ENCODE data around the gene TENM4. TPM values are rescaled to one million over a fixed set of nuclear protein-coding genes. Genes with fewer than 3 reads are reported as not detected.

TENM4 gene
- total and polyA plus RNA-seq, 10 of the 15 experiments (the other 5 are each of a cell fraction or from before 2014, with no cell fraction given), result 0.03 to 0.12 (median 0.06) TPM; not detected in 7

DNA sequence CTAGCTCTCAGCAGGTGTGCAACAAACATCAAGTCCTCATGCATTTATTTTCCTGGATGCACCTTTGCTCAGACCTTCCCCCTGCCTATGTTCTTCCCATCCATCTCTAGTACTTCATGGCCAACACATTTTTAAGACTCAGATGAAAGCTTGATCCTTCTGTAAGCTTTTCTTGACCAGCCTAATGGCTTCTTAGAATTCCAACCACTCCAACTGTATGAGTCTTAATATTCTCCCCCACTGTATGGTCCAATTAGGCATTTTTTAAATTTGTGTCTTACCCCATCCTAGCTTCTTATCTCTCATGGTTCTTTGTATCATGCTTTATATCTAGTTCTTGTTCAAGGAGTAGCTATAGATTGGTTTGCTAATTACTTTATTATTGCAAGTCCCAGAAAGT is 44.8 kb downstream of the TENM4 start:
- Histone ChIP-seq H3K27me3 (replicated peaks in 1 of 2; ENCODE audit: control insufficient read depth in 2 of 2, insufficient read depth in 2 of 2, low read length in 1 of 2) (0 out of 4 replicates have a peak, but pooled peaks cover 0 to 2% of the 10 kb centered on the region in 2 experiments), H3K4me2 (ENCODE audit: control insufficient read depth, insufficient read depth) (no peak overlapping the region), H2AFZ (ENCODE audit: control insufficient read depth, low read depth, low read length) (no peak overlapping the region), H3K79me2 (ENCODE audit: control insufficient read depth, insufficient read depth, low read length) (no peaks in the 10 kb centered on the region), H3K9me3 (replicated peaks; ENCODE audit: control insufficient read depth, insufficient read depth, low read length) (no peaks in the 10 kb centered on the region), H3K9ac (ENCODE audit: control insufficient read depth, insufficient read depth, low read length) (no peak overlapping the region), H3K4me1 (ENCODE audit: control insufficient read depth, insufficient read depth, low read length) (no peaks in the 10 kb centered on the region), H3K36me3 (ENCODE audit: control insufficient read depth in 2 of 2, insufficient read depth in 2 of 2, low read length in 1 of 2) (no peaks in the 10 kb centered on the region), H4K20me1 (ENCODE audit: control insufficient read depth, insufficient read depth) (no peaks in the 10 kb centered on the region), H3K4me3 (no peak overlapping the region), H3K27ac (ENCODE audit: control insufficient read depth, insufficient read depth) (no peak overlapping the region)
- FAIRE-seq (no peak), DNase-seq (ENCODE audit: low read depth, low spot score) (no peak), ATAC-seq (no peak)
- ChIA-PET POLR2A (no interaction called here), CTCF (interaction anchor here (2.0 kb wide), 1 partner anchor 48 kb away, joined by 4 read pairs; no protein-coding TSS in a partner anchor), RAD21 (ENCODE audit: unreplicated experiment) (interaction anchor here (1.0 kb wide), 1 partner anchor 98 kb away, joined by 3 read pairs; no protein-coding TSS in a partner anchor), SMC1A (ENCODE audit: uncharacterized antibody, unreplicated experiment) (interaction anchor here (0.8 to 1.5 kb wide), 8 partner anchors 8 to 296 kb away, joined by 3 to 4 read pairs (median 4); no protein-coding TSS in a partner anchor)
- in situ Hi-C loops (cut with MboI), result no loop called here
- TF ChIP-seq GATAD2B (conservative IDR thresholded peaks at IDR 0.05; ENCODE audit: low read depth) (no peak), STAT1 (conservative IDR thresholded peaks at IDR 0.05) (no peak)
- BruUV-seq (replicated peaks), result no TSS peak
- intact Hi-C loops (cut with micrococcal nuclease; ENCODE audit: unreplicated experiment), result no loop called here

DNA sequence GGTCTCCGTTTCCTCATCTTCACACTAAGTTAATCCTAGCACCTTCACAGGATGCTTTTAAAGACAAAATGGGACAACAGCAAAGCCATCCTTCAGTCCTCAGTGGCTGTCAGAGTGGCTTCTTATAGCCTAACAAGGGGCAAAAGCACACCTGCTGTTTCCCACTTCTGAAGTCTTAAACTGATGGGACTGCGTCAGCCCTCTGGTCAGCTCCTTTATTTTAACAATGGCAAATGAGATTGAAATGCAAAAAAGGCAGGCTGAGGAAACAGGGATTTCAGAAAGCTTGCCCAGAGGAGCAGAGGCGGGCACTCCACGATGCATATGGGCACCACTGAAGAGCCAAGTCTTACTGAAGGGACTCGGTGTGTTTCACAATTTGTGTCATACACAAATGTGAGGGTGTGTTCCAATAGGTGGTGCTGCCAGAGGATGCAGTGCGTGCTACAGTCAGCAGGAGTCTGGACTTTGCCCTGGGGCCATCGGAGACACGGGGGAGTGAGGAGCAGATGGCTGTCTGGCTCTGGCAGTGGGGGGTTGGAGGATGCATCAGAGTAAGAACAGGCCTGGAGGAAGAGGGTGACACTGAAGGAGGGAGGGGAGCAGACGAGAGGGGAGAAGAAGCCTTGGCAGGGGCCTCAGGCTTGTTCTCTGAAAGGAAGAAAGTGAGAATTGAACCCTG is 47.3 kb downstream of the TENM4 start:
- POLR2A ChIA-PET, result no interaction called here
- 26% methylated on average over 8 of the region's 9 CpGs for WGBS (ENCODE audit: insufficient coverage, insufficient replicate concordance, low lambda C conversion rate, missing lambda C conversion rate)
- SMC1A ChIA-PET (ENCODE audit: uncharacterized antibody, unreplicated experiment), result interaction anchor here (1.0 to 1.5 kb wide), 6 partner anchors 8 to 99 kb away, joined by 3 to 5 read pairs (median 3); no protein-coding TSS in a partner anchor
- no peaks in the 10 kb centered on the region for H3K36me3 ChIP-seq (ENCODE audit: control insufficient read depth in 2 of 2, insufficient read depth in 2 of 2, low read length in 1 of 2)
- H3K79me2 ChIP-seq (ENCODE audit: control insufficient read depth, insufficient read depth, low read length), result no peaks in the 10 kb centered on the region
- 0 out of 4 replicates have a peak, but pooled peaks cover 0 to 2% of the 10 kb centered on the region in 2 experiments for H3K27me3 ChIP-seq (replicated peaks in 1 of 2; ENCODE audit: control insufficient read depth in 2 of 2, insufficient read depth in 2 of 2, low read length in 1 of 2)
- FAIRE-seq (no peak), ATAC-seq (peak; percentile 47), DNase-seq (ENCODE audit: low read depth, low spot score) (no peak)
- H4K20me1 ChIP-seq (ENCODE audit: control insufficient read depth, insufficient read depth), result no peaks in the 10 kb centered on the region
- H3K9ac ChIP-seq (ENCODE audit: control insufficient read depth, insufficient read depth, low read length), result no peak overlapping the region
- RAD21 ChIA-PET (ENCODE audit: unreplicated experiment), result interaction anchor here (1.1 kb wide), 1 partner anchor 16 kb away, joined by 3 read pairs; no protein-coding TSS in a partner anchor
- BruUV-seq (replicated peaks), result no TSS peak
- H3K4me1 ChIP-seq (ENCODE audit: control insufficient read depth, insufficient read depth, low read length), result no peaks in the 10 kb centered on the region
- H3K9me3 ChIP-seq (replicated peaks; ENCODE audit: control insufficient read depth, insufficient read depth, low read length), result no peaks in the 10 kb centered on the region
- no peak overlapping the region for H3K4me3 ChIP-seq
- in situ Hi-C loops (cut with MboI), result no loop called here
- intact Hi-C loops (cut with micrococcal nuclease; ENCODE audit: unreplicated experiment), result no loop called here
- H2AFZ ChIP-seq (ENCODE audit: control insufficient read depth, low read depth, low read length), result no peak overlapping the region
- no peak overlapping the region for H3K27ac ChIP-seq (ENCODE audit: control insufficient read depth, insufficient read depth)
- CTCF ChIA-PET, result interaction anchor here (1.4 to 4.3 kb wide), 2 partner anchors 8 to 101 kb away, joined by 4 to 30 read pairs; no protein-coding TSS in a partner anchor
- TF ChIP-seq IKZF1 (conservative IDR thresholded peaks at IDR 0.05) (peak; percentile 43; the same call in 1 of the 2 replicates), BHLHE40 (IDR thresholded peaks at IDR 0.05; ENCODE audit: borderline replicate concordance in 1 of 2, low read depth in 2 of 2, low read length in 1 of 2) (peak in 1 of 2 experiments; percentile 26; a peak in 1 of 4 replicates), DPF2 (IDR thresholded peaks at IDR 0.05) (0 out of 2 replicates have a peak, but pooled peaks have one; percentile 25), SREBF2 (IDR thresholded peaks at IDR 0.05; ENCODE audit: low read length) (no peak), SIX5 (IDR thresholded peaks at IDR 0.05; ENCODE audit: low read depth, low read length, severe bottlenecking) (no peak)
- TF ChIP-seq, protein P1, sequence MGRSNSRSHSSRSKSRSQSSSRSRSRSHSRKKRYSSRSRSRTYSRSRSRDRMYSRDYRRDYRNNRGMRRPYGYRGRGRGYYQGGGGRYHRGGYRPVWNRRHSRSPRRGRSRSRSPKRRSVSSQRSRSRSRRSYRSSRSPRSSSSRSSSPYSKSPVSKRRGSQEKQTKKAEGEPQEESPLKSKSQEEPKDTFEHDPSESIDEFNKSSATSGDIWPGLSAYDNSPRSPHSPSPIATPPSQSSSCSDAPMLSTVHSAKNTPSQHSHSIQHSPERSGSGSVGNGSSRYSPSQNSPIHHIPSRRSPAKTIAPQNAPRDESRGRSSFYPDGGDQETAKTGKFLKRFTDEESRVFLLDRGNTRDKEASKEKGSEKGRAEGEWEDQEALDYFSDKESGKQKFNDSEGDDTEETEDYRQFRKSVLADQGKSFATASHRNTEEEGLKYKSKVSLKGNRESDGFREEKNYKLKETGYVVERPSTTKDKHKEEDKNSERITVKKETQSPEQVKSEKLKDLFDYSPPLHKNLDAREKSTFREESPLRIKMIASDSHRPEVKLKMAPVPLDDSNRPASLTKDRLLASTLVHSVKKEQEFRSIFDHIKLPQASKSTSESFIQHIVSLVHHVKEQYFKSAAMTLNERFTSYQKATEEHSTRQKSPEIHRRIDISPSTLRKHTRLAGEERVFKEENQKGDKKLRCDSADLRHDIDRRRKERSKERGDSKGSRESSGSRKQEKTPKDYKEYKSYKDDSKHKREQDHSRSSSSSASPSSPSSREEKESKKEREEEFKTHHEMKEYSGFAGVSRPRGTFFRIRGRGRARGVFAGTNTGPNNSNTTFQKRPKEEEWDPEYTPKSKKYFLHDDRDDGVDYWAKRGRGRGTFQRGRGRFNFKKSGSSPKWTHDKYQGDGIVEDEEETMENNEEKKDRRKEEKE (IDR thresholded peaks at IDR 0.05), result no peak
- H3K4me2 ChIP-seq (ENCODE audit: control insufficient read depth, insufficient read depth), result no peak overlapping the region
